ENCODE data around the gene MREG.

DNA sequence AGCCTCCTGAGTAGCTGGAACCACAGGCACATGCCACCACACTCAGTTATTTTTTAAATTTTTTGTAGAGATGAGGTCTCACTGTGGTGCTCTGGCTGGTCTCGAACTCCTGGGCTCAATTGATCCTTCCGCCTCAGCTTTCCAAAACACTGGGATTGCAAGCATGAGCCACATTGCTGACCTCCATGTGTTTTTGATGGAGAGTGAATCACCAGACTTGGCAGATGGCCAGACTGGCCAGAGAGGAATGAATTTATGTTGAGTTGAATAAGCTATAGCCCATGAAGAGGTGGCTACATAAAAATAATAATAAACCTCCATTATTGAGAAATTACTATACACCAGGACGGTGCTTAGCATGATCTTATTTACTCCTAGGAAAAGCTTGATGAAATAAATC, 91.5 kb downstream of the MREG start:
- TF ChIP-seq, protein P1, sequence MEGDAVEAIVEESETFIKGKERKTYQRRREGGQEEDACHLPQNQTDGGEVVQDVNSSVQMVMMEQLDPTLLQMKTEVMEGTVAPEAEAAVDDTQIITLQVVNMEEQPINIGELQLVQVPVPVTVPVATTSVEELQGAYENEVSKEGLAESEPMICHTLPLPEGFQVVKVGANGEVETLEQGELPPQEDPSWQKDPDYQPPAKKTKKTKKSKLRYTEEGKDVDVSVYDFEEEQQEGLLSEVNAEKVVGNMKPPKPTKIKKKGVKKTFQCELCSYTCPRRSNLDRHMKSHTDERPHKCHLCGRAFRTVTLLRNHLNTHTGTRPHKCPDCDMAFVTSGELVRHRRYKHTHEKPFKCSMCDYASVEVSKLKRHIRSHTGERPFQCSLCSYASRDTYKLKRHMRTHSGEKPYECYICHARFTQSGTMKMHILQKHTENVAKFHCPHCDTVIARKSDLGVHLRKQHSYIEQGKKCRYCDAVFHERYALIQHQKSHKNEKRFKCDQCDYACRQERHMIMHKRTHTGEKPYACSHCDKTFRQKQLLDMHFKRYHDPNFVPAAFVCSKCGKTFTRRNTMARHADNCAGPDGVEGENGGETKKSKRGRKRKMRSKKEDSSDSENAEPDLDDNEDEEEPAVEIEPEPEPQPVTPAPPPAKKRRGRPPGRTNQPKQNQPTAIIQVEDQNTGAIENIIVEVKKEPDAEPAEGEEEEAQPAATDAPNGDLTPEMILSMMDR (IDR thresholded peaks at IDR 0.05) = no peak
- no peak for TF ChIP-seq EP300 (IDR thresholded peaks at IDR 0.05)

Data from sigmoid colon (tissue), 4 donors.